Stimulated activated naive CD8-positive, alpha-beta T cell treated with anti-CD3 and anti-CD28 coated beads, Interleukin-15, Interleukin-2, amounts not matched to agents 100 U/mL and 50 U/mL, for 24 hours (primary cell): ENCODE data around the gene TP53.
"Not testable (repeated sequence)": the region's sequence is repeated elsewhere in the genome, so short reads cannot be mapped to it uniquely, and the experiment has no call there.

Experiments
- ATAC-seq: fragments of 150-1000 bp; cut with Tn5 transposase; one replicate; pipeline ENCODE4 v1.10.0; 2021
- DNase-seq: peaks from one replicate; pipeline ENCODE4 v3.0.0; 2021

The TP53 gene

GRCh38 chr17:7631398-7632380 is 55.6 kb downstream of the TP53 start:
- no peak for DNase-seq

GRCh38 chr17:7629939-7630571 is 57.2 kb downstream of the TP53 start, which contains the start of gene SHBG:
SHBG (plus strand) TSS chr17:7630135; CDS start chr17:7630173, 38 bp downstream.
- DNase-seq = no peak
- no peak for ATAC-seq

More at GRCh38 chr17:7631398-7632380, 55.6 kb downstream of the TP53 start:
- ATAC-seq = no peak

- peak; percentile 88 for DNase-seq
Observed at GRCh38 chr17:7627250-7628121, 59.8 kb downstream of the TP53 start, which contains the start of gene SAT2. SAT2 (minus strand) TSS chr17:7627821; CDS start chr17:7627635, 186 bp downstream.

GRCh38 chr17:7626956-7627249 is 60.4 kb downstream of the TP53 start:
- DNase-seq (no peak), ATAC-seq (no peak)

More at GRCh38 chr17:7627250-7628121, 59.8 kb downstream of the TP53 start, which contains the start of gene SAT2:
- ATAC-seq = peak; percentile 98

- no peak for DNase-seq
- no peak for ATAC-seq
Observed at GRCh38 chr17:7626307-7626706, 61.0 kb downstream of the TP53 start.

GRCh38 chr17:7625749-7626148 is 61.5 kb downstream of the TP53 start:
- not testable (repeated sequence) for DNase-seq, ATAC-seq

GRCh38 chr17:7623661-7624060 is 63.6 kb downstream of the TP53 start:
- DNase-seq (no peak), ATAC-seq (no peak)

GRCh38 chr17:7620835-7621234 is 66.5 kb downstream of the TP53 start:
- ATAC-seq (no peak), DNase-seq (no peak)

- no peak for DNase-seq
- ATAC-seq = no peak
Observed at GRCh38 chr17:7618608-7619007, 68.7 kb downstream of the TP53 start.
